ENCODE data around the gene GALNT9. TPM values are rescaled to one million over a fixed set of nuclear protein-coding genes. Genes with fewer than 3 reads are reported as not detected.

The GALNT9 gene
- total and polyA plus RNA-seq, 2 experiments from 2014 or later: 3.9 to 4.7 TPM

- DNase-seq (ENCODE audit: low spot score): no peak
- H3K27ac ChIP-seq: no peak overlapping the region
- no peak overlapping the region for H3K4me3 ChIP-seq
- no peaks in the 10 kb centered on the region for H3K9me2 ChIP-seq (replicated peaks; ENCODE audit: insufficient read depth)
- peak overlapping the region; percentile 70 for H3K4me2 ChIP-seq
- no peaks in the 10 kb centered on the region for H3K79me2 ChIP-seq
- H3K36me3 ChIP-seq (replicated peaks; ENCODE audit: insufficient read depth, low read depth): no peaks in the 10 kb centered on the region
- TF ChIP-seq, protein P1, sequence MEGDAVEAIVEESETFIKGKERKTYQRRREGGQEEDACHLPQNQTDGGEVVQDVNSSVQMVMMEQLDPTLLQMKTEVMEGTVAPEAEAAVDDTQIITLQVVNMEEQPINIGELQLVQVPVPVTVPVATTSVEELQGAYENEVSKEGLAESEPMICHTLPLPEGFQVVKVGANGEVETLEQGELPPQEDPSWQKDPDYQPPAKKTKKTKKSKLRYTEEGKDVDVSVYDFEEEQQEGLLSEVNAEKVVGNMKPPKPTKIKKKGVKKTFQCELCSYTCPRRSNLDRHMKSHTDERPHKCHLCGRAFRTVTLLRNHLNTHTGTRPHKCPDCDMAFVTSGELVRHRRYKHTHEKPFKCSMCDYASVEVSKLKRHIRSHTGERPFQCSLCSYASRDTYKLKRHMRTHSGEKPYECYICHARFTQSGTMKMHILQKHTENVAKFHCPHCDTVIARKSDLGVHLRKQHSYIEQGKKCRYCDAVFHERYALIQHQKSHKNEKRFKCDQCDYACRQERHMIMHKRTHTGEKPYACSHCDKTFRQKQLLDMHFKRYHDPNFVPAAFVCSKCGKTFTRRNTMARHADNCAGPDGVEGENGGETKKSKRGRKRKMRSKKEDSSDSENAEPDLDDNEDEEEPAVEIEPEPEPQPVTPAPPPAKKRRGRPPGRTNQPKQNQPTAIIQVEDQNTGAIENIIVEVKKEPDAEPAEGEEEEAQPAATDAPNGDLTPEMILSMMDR (IDR thresholded peaks at IDR 0.05; ENCODE audit: poor library complexity): no peak
- TF ChIP-seq EZH2 (IDR thresholded peaks at IDR 0.05; ENCODE audit: borderline replicate concordance) (no peak), EZH2phosphoT487 (IDR thresholded peaks at IDR 0.05; ENCODE audit: low read depth, severe bottlenecking, unreplicated experiment) (no peak)
- no peak overlapping the region for H2AFZ ChIP-seq
- H4K20me1 ChIP-seq (ENCODE audit: insufficient read depth, poor library complexity, severe bottlenecking): no peaks in the 10 kb centered on the region
- no peaks in the 10 kb centered on the region for H3K4me1 ChIP-seq (ENCODE audit: insufficient read depth)
- peaks cover 9% of the 10 kb centered on the region for H3K27me3 ChIP-seq
- H3K9me3 ChIP-seq (ENCODE audit: low read depth): no peaks in the 10 kb centered on the region
- 63% methylated on average over 33 of the region's 33 CpGs for WGBS (ENCODE audit: low lambda C conversion rate, missing lambda C conversion rate)
Measured at GRCh38 chr12:132204063-132204792, 125.2 kb downstream of the GALNT9 start.

GRCh38 chr12:132202929-132203721 is 126.3 kb downstream of the GALNT9 start:
- no peak overlapping the region for H3K4me2 ChIP-seq
- H3K79me2 ChIP-seq: no peaks in the 10 kb centered on the region
- peaks cover 9% of the 10 kb centered on the region for H3K27me3 ChIP-seq
- H3K36me3 ChIP-seq (replicated peaks; ENCODE audit: insufficient read depth, low read depth): no peaks in the 10 kb centered on the region
- DNase-seq (ENCODE audit: low spot score): no peak
- no peak overlapping the region for H3K4me3 ChIP-seq
- H3K4me1 ChIP-seq (ENCODE audit: insufficient read depth): no peaks in the 10 kb centered on the region
- 87% methylated on average over 41 of the region's 42 CpGs for WGBS (ENCODE audit: low lambda C conversion rate, missing lambda C conversion rate)
- TF ChIP-seq, protein P1 (IDR thresholded peaks at IDR 0.05; ENCODE audit: poor library complexity): no peak
- no peak for TF ChIP-seq EZH2 (IDR thresholded peaks at IDR 0.05; ENCODE audit: borderline replicate concordance)
- no peak for TF ChIP-seq EZH2phosphoT487 (IDR thresholded peaks at IDR 0.05; ENCODE audit: low read depth, severe bottlenecking, unreplicated experiment)
- no peak overlapping the region for H2AFZ ChIP-seq
- H4K20me1 ChIP-seq (ENCODE audit: insufficient read depth, poor library complexity, severe bottlenecking): no peaks in the 10 kb centered on the region
- no peaks in the 10 kb centered on the region for H3K9me2 ChIP-seq (replicated peaks; ENCODE audit: insufficient read depth)
- H3K27ac ChIP-seq: no peak overlapping the region
- no peaks in the 10 kb centered on the region for H3K9me3 ChIP-seq (ENCODE audit: low read depth)

DNA sequence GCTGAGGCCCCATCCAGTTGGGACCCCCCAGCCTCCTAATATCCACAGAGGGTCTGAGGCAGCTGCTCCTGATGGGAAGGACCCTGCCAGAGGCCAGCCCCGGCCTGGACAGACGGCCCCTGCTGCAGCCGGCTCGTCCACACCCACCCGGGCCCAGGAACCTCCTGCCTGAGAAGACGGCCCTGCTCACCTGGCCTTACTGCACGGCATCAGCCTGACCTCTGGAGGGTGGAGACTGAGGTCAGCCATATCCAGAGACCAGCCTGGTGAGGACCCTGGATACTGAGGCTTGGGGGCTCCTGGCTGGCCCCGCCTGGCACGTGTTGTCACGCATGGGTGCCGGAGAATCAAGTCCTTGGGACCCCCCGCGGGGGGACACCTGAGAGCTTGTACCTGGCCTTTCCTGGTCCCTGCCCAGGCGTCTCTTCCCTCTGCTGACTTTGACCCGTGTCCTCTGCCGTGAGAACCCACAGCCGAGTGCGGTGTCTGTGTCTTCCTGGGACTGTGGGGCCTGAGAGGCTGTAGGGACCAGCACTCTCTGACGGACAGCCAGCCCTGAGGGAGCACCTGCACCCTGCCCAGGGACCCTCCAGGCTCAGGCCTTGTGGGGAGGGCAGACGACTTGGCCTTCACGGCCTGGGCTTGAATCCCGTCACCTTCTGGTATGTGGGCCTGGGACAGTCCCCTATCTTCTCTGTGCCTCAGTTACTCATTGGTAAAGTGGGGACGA is 127.8 kb downstream of the GALNT9 start:
- WGBS (ENCODE audit: low lambda C conversion rate, missing lambda C conversion rate): 90% methylated on average over 23 of the region's 23 CpGs
- Histone ChIP-seq H3K9me3 (ENCODE audit: low read depth) (no peaks in the 10 kb centered on the region), H3K4me1 (ENCODE audit: insufficient read depth) (no peaks in the 10 kb centered on the region), H3K9me2 (replicated peaks; ENCODE audit: insufficient read depth) (no peaks in the 10 kb centered on the region), H3K27ac (no peak overlapping the region), H2AFZ (no peak overlapping the region), H3K4me3 (no peak overlapping the region), H3K36me3 (replicated peaks; ENCODE audit: insufficient read depth, low read depth) (no peaks in the 10 kb centered on the region), H3K27me3 (peaks cover 9% of the 10 kb centered on the region), H3K79me2 (no peaks in the 10 kb centered on the region), H3K4me2 (no peak overlapping the region), H4K20me1 (ENCODE audit: insufficient read depth, poor library complexity, severe bottlenecking) (no peaks in the 10 kb centered on the region)
- DNase-seq (ENCODE audit: low spot score): no peak
- TF ChIP-seq EZH2phosphoT487 (IDR thresholded peaks at IDR 0.05; ENCODE audit: low read depth, severe bottlenecking, unreplicated experiment): no peak
- no peak for TF ChIP-seq EZH2 (IDR thresholded peaks at IDR 0.05; ENCODE audit: borderline replicate concordance)
- TF ChIP-seq, protein P1 (IDR thresholded peaks at IDR 0.05; ENCODE audit: poor library complexity): no peak

Measured in hepatocyte (in vitro differentiated cells).